ENCODE results near the gene SP4. TPM values are rescaled to one million over a fixed set of nuclear protein-coding genes. Genes with fewer than 3 reads are reported as not detected.

The SP4 gene
- total and polyA plus RNA-seq, 2 experiments from 2014 or later, result 3.0 to 8.7 TPM

- H3K27me3 ChIP-seq, result no peaks in the 10 kb centered on the region
- H3K36me3 ChIP-seq, result no peaks in the 10 kb centered on the region
- H3K27ac ChIP-seq, result no peak overlapping the region
- TF ChIP-seq CTCF (IDR thresholded peaks at IDR 0.05; ENCODE audit: low read depth, low read length), result no peak
- H3K4me1 ChIP-seq (ENCODE audit: low read depth), result peaks cover 3% of the 10 kb centered on the region
- H3K4me3 ChIP-seq, result no peak overlapping the region
- no peak for DNase-seq (ENCODE audit: low read depth in 1 of 2, low spot score in 1 of 2)
- H3K9me3 ChIP-seq (ENCODE audit: low read depth), result no peaks in the 10 kb centered on the region
Observed at GRCh38 chr7:21462081-21462480, 34.2 kb downstream of the SP4 start.

GRCh38 chr7:21463524-21463923 lies 35.6 kb downstream of the SP4 start:
- H3K36me3 ChIP-seq, result no peaks in the 10 kb centered on the region
- DNase-seq (ENCODE audit: low read depth in 1 of 2, low spot score in 1 of 2), result no peak
- no peak overlapping the region for H3K27ac ChIP-seq
- H3K27me3 ChIP-seq, result no peaks in the 10 kb centered on the region
- no peak overlapping the region for H3K4me3 ChIP-seq
- peaks cover 2% of the 10 kb centered on the region for H3K4me1 ChIP-seq (ENCODE audit: low read depth)
- TF ChIP-seq CTCF (IDR thresholded peaks at IDR 0.05; ENCODE audit: low read depth, low read length), result no peak
- no peaks in the 10 kb centered on the region for H3K9me3 ChIP-seq (ENCODE audit: low read depth)

- TF ChIP-seq CTCF (IDR thresholded peaks at IDR 0.05; ENCODE audit: low read depth, low read length), result no peak
- Histone ChIP-seq H3K4me1 (ENCODE audit: low read depth) (no peaks in the 10 kb centered on the region), H3K9me3 (ENCODE audit: low read depth) (no peaks in the 10 kb centered on the region), H3K4me3 (no peak overlapping the region), H3K27ac (no peak overlapping the region), H3K36me3 (no peaks in the 10 kb centered on the region), H3K27me3 (no peaks in the 10 kb centered on the region)
- DNase-seq (ENCODE audit: low read depth in 1 of 2, low spot score in 1 of 2), result no peak
Observed at GRCh38 chr7:21468969-21469368, 41.1 kb downstream of the SP4 start.

GRCh38 chr7:21469894-21470293 lies 42.0 kb downstream of the SP4 start:
- DNase-seq (ENCODE audit: low read depth in 1 of 2, low spot score in 1 of 2), result no peak
- Histone ChIP-seq H3K27ac (no peak overlapping the region), H3K9me3 (ENCODE audit: low read depth) (no peaks in the 10 kb centered on the region), H3K4me3 (no peak overlapping the region), H3K4me1 (ENCODE audit: low read depth) (no peaks in the 10 kb centered on the region), H3K36me3 (no peaks in the 10 kb centered on the region), H3K27me3 (no peaks in the 10 kb centered on the region)
- TF ChIP-seq CTCF (IDR thresholded peaks at IDR 0.05; ENCODE audit: low read depth, low read length), result no peak

DNA sequence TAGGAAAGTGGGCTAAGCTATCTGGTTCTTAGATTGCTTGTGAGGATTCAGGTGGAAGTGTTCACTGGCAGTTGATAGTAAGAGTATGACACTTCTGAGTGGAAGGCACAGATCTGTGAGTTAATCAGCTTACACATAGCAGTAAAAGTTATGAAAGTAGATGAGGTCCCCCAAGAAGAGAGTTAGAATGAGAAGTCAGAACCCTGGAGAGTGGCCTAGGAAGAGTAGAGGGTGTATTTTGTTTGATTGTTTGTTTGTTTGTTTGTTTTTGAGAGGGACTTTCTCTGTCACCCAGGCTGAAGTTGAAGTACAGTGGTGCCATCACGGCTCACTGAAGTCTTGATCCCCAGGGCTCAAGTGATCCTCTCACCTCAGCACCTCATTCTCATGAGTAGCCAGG lies 44.1 kb downstream of the SP4 start:
- no peaks in the 10 kb centered on the region for H3K9me3 ChIP-seq (ENCODE audit: low read depth)
- H3K27ac ChIP-seq, result no peak overlapping the region
- H3K27me3 ChIP-seq, result no peaks in the 10 kb centered on the region
- no peak for TF ChIP-seq CTCF (IDR thresholded peaks at IDR 0.05; ENCODE audit: low read depth, low read length)
- no peak overlapping the region for H3K4me3 ChIP-seq
- no peaks in the 10 kb centered on the region for H3K4me1 ChIP-seq (ENCODE audit: low read depth)
- DNase-seq (ENCODE audit: low read depth in 1 of 2, low spot score in 1 of 2), result no peak
- no peaks in the 10 kb centered on the region for H3K36me3 ChIP-seq

- no peak for DNase-seq (ENCODE audit: low read depth in 1 of 2, low spot score in 1 of 2)
- no peak overlapping the region for H3K27ac ChIP-seq
- H3K27me3 ChIP-seq, result no peaks in the 10 kb centered on the region
- no peak for TF ChIP-seq CTCF (IDR thresholded peaks at IDR 0.05; ENCODE audit: low read depth, low read length)
- no peak overlapping the region for H3K4me3 ChIP-seq
- H3K4me1 ChIP-seq (ENCODE audit: low read depth), result no peaks in the 10 kb centered on the region
- H3K9me3 ChIP-seq (ENCODE audit: low read depth), result no peaks in the 10 kb centered on the region
- peaks cover 9% of the 10 kb centered on the region for H3K36me3 ChIP-seq
Observed at GRCh38 chr7:21476429-21476828, 48.5 kb downstream of the SP4 start.

Measured in cardiac muscle cell (in vitro differentiated cells and primary cell).